ENCODE data around the gene CHRDL2.

- no peak for TF ChIP-seq EZH2phosphoT487 (IDR thresholded peaks at IDR 0.05; ENCODE audit: low read length)
- TF ChIP-seq CTCF (IDR thresholded peaks at IDR 0.05; ENCODE audit: low read length): no peak
- no peak for TF ChIP-seq EZH2 (optimal IDR thresholded peaks at IDR 0.05; ENCODE audit: low read depth, low read length)
Observed at GRCh38 chr11:74669211-74670160, 61.7 kb downstream of the CHRDL2 start.

Measured in MM.1S (cell line).